GM21825 (cell line): ENCODE measurements around the gene LBR.

Source experiments
- ATAC-seq: cut with Tn5 transposase; IDR thresholded peaks from one replicate; pipeline ENCODE4 v1.9.1; 2021; ENCODE audit warnings: mild to moderate bottlenecking, moderate library complexity; ENCODE audit not compliant: unreplicated experiment

The LBR gene

DNA sequence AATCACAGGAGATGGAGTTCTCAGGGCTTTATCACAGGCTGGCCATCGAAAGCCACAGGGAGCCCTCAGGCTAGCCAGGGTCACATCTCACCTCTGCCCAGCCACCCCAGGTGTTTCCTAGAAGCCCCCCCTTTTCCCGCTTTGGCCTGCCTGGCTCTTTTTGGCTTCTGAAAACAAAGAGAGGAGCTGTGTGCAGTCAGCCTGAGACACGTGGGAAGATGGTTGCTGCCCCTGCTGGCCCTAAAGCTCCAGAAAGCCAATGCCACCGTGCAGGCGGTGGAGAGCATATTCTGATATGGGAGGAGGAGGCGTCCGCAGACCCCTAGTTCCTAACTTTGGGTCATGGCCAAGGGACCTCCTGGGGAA is 18.7 kb upstream of the LBR start:
- no peak for ATAC-seq

DNA sequence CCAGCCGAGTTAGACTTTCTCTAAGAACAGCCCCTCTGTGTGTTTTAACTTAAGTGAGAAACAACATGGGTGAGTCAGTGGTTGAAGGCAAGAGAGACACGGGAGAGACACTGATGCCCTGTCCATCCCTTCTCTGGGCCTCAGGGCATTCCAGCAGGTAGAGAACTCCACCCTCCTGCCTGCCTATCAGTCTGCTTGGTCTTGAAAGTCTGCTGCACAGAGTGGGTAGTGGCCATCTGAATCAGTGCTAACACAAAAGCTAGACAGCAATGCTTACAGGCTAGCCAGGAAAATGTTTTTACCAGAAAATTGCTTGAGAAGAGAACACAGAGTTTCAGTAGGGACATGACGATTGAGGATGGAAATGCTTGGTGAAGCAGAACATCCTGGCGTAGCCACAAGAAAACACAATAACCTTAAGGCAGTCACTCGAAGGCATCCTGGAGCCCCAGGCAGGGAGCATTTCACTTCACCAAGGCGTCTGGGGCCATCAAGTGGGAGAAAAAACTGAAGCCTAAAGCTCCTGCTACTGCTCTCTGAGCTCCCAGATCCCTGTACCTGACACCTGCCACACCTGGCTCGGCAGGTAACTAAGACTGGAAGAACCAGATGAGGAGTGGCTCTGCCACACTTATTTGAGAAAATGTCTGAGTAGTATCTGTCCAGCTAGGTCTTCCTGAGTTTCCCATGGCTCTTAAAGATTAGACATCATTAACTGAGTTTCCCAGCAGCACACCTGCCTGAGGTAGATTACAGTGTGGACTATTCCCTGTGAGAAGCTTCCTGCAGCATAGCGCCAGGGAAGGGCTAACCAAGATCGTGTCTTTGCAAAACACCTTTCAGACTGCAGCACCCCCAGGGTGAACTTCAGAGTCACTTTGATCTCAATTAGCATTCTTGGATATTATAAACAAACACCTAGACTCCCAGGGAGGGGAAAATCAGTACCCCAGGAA is 18.1 kb upstream of the LBR start:
- no peak for ATAC-seq

- ATAC-seq: no peak
These were observed 14.3 kb upstream of the LBR start for GRCh38 chr1:225442123-225442505.

- peak; percentile 29 for ATAC-seq
These were observed 13.7 kb upstream of the LBR start for GRCh38 chr1:225441314-225442122.

GRCh38 chr1:225440380-225441221 is 12.8 kb upstream of the LBR start:
- no peak for ATAC-seq

GRCh38 chr1:225437710-225438437 is 10.0 kb upstream of the LBR start:
- no peak for ATAC-seq

- ATAC-seq: peak; percentile 69
These were observed 8.1 kb upstream of the LBR start for GRCh38 chr1:225435957-225436392.

DNA sequence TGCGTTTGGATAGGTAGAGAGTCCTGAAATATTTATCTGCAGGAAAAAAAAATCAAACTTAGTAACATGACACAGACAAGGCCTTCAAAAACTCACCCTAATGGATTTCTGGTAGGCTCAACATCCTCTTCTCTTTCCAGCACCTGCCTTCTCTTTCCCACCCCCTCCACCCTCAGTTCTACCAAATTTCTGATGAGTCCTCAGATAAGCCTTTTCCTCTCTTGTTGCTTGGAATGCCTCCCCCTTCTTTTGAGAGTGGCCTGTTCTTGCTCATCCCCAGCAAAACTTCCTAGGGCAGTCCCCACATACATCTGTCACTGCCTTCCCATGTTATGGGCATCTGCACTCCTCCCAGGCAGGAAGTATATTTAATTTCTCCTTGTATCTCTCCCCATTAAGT is 7.6 kb upstream of the LBR start:
- ATAC-seq: peak; percentile 23

DNA sequence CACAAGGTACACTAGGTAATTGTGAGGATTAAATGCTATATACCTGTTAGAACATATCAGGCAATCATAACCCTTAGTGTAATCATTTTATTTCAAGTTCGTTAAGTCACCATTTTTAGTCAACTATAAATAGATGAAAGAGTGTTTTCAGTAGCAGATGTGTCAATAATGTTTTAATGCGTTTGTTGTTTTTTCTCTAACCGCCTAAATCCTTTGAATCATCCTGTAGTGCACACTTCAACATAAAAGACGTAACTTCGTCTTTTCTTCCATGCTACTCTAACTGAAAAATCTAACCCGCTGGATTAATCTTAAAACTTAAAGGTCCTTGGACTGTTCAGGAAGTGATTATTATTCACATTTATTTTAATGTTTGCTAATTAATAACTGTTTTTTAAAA is 7.2 kb upstream of the LBR start:
- no peak for ATAC-seq

DNA sequence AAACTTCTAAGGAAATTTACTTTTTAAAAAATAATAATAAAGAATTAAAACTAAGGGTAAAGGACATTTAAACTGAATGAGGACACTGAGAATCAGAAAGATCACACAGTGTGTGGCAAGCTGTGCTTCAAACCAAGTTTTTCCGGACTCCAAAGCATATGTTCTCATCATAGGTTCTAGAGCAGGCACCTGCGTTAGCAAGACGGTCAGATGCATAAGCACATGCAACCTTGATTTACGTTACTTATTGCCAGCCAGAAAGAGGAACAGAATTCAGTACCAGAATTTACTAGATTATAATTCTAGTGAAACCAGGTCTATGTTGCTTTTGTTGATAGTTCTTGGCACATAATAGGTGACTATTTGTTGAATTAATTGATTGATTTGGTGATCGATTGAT is 6.2 kb upstream of the LBR start:
- no peak for ATAC-seq

DNA sequence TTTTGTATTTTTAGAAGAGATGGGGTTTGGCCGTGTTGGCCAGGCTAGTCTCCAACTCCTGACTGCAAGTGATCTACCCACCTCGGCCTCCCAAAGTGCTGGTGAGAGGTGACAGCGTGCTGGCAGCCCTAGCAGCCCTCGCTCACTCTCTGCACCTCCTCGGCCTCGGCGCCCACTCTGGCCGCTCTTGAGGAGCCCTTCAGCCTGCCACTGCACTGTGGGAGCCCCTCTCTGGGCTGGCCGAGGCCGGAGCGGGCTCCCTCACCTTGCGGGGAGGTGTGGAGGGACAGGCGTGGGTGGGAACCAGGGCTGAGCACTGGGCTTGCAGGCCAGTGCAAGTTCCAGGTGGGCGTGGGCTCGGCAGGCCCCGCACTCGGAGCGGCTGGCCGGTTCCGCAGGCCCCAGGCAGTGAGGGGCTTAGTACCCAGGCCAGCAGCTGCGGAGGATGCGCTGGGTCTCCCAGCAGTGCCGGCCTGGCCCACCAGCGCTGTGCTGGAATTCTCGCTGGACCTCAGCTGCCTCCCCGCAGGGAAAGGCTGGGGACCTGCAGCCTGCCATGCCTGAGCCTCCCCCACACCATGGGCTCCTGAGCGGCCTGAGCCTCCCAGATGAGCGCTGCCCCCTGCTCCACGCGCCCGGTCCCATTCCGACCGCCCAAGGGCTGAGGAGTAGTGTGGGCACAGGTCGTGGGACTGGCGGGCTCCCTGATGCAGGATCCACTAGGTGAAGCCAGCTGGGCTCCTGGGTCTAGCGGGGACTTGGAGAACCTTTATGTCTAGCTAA is 3.4 kb upstream of the LBR start:
- ATAC-seq: no peak

DNA sequence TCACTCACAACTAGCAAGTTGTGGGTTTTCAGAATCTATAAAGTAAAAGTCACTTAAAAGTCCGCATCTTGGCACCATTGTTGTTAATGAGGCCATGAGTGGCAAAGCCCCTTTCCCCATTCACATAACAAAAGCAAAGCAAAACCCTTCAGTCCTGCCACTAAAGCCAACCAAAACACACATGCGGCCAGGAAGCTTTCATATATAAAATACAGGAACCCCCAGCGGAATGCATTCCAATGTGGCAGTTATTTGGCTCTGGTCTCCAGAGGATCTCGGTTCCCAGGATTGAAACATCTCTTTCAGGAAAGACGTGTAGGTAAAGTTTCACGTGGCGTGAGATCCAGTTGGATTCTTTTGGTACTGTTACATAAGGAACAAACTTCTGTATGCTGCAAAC is 2.5 kb upstream of the LBR start:
- no peak for ATAC-seq

- ATAC-seq: no peak
These were observed 1.1 kb upstream of the LBR start for GRCh38 chr1:225428881-225429455.

DNA sequence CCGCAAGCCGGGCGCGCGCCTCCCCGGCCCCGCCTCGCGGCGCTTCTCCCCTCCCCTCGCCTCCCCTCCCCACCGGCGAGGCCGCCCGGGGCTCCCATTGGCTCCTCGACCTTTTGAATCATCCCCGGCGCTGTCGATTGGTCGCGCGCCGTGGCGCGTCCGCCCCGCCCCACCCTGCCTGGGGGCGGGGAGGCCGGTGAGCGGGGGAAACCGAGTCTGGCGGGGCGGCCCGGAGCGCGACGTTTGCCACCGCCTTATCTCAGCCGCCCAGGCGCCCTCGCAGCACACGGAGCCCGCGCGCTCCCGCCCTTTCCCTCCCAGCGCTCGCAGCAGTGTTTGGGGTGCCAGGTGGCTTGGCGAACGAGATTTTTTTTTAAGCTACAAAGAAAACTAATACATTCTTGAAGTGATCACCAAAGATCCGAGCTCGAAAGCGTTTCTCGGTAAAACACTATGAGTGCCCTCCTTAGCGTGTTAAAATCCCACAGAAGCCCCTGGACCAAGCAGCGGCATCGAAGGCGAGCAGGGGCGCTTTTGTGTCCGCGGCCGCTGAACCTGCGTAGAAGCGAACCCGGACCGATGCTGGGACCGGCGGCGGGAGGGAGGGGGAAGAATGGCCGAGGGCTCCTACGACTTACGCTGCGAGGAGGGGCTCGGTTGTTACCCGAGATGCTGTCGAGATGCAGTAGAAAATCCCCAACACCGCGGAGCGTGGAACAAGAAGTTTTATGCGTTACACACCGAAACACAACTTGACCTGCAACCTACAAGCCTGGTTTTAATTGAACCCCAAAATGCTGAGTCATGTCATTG is 436 bp upstream of the LBR start:
- ATAC-seq: peak; percentile 90

GRCh38 chr1:225426395-225427234 is 1.2 kb downstream of the LBR start:
- no peak for ATAC-seq

DNA sequence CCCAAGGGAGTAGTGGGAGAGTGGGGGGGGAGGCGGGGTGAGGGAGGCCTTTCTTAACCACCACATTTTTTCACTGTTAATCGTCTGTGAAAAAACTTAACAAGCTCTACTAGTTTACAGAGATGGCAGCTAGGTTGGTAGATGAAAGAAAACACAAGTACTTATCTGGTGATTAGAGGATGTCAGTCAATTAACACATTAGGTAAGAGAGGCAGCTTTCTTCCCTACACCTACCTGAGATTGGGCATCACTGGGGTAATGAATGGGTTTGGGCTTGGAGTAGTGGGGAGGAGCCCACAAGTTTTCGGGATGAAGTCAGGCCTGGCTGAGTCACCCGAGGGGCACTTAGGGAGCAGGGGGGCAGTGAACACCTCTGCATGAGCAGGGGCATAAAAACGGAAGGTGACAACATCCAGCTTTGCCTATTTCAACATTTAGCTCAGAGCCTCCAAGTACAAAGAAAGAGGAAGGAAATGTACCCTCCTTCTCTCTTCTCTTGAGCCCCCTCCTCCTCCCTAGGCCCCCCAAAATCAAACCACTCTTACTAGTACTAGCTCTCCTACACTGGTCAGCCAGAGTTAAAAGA is 2.5 kb downstream of the LBR start:
- no peak for ATAC-seq

DNA sequence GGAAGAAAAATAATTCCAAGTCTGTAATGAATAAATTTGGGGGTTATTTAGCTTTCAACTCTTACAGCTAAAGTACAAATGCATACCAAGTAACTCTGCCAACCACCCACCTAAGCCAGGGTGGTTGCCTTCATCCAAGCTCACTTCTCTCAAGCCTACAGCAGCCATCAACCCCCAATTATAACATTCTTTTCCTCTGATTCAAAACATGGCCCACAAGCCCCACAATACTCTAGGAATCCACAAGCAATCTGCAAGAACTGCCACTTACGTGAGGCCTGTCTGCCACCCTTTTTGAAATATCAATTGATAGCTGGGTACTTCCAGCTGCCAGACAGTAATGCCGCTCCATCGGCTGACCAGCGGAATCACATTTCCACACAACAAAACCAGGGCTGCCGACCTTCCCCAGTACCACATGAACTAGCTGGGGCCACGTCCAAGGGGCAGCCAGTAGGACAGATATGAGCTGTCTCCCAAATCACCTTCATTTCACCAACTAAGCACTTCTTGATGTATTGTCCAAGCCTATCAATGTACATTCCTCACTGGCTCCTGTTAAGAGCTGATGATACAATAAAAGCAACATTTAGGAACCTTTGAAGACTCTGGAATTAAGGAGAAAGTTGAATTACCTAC is 3.2 kb downstream of the LBR start:
- ATAC-seq: no peak
